ENCODE measurements around the gene HES4.

- TF ChIP-seq POLR2A (IDR thresholded peaks at IDR 0.05) (no peak), CTCF (IDR thresholded peaks at IDR 0.05) (no peak)
These were observed 18.4 kb downstream of the HES4 start for GRCh38 chr1:981491-981954.
